GM18498 (cell line): ENCODE measurements around the gene ELAVL2.

ENCODE experiments used
- ATAC-seq: cut with Tn5 transposase; IDR thresholded peaks from one replicate; pipeline ENCODE4 v1.9.1; 2021; ENCODE audit warnings: mild to moderate bottlenecking, moderate library complexity; ENCODE audit not compliant: unreplicated experiment

The ELAVL2 gene

DNA sequence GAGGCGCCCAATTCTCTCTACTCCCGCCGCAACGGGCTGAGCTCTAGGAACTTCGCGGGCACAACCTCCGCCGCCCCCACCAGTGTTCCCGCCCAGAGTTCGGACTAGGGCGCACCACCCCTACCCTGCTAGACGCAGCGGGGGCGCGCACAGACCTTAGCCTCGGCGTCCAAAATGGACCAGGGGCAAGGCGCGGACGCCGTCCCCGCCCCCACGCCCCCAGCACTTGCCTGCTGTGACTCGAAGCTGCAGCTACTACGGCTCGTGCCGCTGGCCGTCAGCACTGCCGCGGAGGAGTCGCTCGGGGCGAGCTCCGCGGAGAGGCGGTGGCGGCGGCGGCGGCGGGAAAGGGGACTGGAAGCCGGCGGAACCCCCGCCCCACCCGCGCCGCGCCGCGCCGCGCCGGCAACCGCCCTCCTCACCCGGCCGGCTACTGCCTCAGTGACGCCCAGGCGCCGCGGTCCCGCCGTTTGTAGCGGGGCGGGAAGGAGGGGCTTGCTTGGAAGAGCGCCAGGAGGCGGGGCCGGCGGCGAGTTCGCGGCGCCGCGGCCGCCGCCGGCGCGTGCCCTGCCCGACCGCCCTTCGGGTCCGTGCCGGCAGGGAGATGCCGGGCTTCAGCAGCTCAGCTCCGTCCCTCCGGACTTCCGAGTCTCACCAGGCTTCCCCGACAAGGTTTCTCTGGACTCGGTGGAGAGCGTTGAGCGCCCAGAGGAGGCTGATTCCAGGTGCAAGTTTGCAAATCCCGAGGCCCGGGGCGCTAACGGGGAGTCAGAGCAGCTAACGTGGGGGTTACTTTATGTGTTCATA, 4.5 kb downstream of the ELAVL2 start:
- no peak for ATAC-seq

- ATAC-seq = no peak
Observed at GRCh38 chr9:23820451-23821374, 5.3 kb downstream of the ELAVL2 start.

DNA sequence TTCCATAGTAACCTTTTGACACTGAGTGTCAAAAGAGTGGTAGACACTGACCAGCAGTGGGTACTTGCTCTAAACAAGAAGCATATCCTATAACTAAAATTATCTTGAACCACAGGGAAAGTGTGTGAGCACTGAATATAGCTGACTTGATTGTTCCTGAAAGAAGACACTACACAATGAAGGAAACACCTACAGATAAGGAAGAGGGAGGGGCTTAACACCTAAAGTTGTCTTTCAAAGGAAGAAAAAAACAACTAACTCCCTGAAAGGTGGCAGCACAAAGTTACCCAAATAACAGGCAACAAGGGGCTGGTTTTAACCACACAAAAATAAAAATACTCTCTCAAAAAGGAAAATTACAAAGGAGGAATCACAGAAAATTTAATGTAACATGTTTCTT, 6.6 kb downstream of the ELAVL2 start:
- ATAC-seq = no peak

GRCh38 chr9:23814243-23814642, 11.8 kb downstream of the ELAVL2 start:
- no peak for ATAC-seq

GRCh38 chr9:23812673-23813072, 13.4 kb downstream of the ELAVL2 start:
- ATAC-seq = no peak

GRCh38 chr9:23811633-23812032, 14.4 kb downstream of the ELAVL2 start:
- ATAC-seq = no peak

DNA sequence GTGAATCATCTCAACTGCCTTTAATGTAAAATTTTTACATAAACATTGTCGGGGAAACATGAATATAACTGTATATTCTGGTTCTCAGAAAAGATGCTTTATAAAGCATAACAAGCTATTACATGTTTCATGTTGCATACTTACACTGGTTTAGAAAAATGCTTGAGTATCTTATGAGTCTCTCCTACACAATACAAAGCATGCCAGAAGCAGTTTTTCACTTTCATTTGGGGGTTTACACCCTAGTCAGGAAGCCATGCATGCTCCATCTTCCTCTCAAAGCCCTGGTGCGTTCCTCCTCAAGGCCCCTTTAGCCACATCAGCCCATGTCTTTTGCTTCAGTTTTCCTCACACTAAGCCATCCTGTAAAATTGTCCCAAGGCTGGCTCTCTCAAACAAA, 22.8 kb downstream of the ELAVL2 start:
- no peak for ATAC-seq

- ATAC-seq = no peak
Observed at GRCh38 chr9:23801523-23801922, 24.5 kb downstream of the ELAVL2 start.

DNA sequence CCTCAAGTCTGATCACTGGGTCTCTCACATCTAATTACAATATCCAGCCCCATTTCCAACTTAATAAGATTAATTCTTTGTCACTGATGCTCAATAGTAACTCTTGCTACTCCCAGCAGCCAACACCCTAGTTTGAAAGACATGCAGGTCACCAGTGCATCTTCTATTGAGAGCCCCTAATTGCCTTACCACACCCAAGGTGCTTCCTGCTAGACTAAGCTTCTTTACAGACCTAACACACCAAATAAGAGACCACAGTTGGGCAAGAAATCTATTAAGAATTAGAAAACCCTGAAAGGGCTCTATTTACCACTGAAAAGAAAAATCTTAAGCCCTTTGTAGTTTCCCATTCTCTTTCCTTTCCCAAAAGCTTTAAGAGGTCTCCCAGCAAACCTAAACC, 26.5 kb downstream of the ELAVL2 start:
- no peak for ATAC-seq

DNA sequence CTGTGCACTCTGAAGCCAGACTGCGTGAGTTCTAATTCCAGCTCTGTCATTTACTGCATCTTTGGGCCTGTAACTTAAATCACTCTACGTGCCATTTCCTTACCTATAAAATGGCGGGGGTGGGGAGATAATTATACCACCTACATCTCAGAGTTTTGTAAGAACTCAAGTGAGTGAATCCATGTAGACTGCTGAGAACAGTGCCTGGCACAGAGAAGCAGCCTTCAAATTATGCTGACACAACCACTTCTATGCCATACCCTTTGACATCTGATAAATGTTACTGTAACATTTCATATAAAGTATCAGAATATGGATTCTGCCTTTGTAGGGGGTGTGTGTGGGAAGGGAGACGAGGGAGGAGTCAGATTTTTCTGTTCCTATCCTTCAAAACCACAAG, 27.7 kb downstream of the ELAVL2 start:
- no peak for ATAC-seq

DNA sequence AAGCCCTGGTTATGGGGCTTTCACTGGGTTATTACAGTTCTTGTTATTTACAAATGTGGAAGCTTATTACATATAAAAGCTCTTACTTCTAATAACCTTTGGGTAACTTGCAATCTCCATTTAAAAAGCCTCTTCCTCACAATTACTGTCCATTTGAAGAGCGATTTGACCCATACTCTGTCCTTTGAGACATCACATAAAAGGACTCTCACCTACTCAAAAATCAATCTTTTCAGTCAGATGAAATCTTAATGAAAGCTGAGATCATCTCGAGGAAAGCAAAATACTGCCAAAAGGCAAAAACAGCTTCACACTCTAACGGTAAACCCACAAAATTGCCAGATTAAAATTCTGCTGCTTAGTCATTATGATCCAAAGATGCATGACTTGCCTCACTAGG, 29.8 kb downstream of the ELAVL2 start:
- ATAC-seq = no peak

DNA sequence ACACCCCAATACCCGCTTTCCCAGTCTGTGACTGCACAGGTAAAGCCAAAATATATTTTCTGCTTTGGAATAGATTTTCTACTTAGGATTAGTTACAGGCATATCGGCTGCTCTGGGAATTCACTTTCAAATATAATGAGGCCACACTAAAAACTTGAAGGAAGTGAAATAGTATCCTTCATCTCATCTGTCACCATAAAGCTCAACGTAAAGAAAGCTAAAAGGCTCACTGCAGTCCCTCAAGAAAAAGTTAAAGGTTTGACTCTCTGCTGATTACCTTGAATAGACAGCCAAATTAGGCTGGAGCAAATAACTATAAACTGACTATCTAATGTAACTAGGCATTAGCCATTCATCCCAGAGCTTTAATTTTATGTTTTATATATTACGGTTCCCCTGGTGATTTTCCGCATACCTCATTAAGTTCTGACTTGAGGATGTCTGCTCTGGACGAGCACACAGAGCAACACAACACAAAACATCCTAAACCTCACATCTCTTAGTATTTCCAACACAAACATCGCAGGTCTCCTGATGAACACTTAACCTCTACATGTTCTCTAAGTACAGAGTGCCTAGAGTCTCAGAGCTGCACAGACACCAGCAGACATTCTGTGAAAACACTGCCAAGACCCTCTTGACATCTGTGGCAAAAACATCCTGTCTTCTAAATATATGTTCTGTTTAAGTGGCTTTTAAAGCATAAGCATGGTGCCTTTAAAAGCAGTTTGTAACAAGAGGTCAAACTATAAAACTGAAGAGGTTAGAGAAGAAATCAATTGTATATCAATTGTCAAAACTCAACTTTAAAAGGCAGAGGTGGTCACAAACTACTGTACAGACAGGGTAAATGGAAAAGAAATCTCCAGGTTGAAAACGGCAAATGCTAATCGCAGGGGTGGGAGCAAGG, 35.4 kb downstream of the ELAVL2 start:
- ATAC-seq = no peak

GRCh38 chr9:23789529-23790254, 36.3 kb downstream of the ELAVL2 start:
- no peak for ATAC-seq

GRCh38 chr9:23784962-23785361, 41.1 kb downstream of the ELAVL2 start:
- no peak for ATAC-seq

DNA sequence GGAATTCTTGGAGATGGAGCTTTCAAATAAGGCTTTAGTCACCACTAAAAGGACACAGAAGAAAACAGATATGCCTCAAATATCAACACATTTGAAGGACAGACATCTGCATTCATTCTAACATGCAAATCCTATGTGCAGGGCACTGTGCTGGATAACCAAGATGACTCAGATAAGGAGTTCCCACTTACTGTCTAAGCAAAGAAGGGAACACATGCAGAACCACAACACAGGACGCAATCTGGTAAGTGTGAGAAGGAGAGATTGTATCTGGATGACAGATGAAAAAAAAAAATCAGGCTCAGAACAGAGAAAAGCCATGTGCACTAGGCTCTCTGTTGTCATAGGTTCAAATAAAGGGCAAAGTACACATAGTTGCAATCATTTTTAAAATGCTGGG, 42.5 kb downstream of the ELAVL2 start:
- no peak for ATAC-seq

DNA sequence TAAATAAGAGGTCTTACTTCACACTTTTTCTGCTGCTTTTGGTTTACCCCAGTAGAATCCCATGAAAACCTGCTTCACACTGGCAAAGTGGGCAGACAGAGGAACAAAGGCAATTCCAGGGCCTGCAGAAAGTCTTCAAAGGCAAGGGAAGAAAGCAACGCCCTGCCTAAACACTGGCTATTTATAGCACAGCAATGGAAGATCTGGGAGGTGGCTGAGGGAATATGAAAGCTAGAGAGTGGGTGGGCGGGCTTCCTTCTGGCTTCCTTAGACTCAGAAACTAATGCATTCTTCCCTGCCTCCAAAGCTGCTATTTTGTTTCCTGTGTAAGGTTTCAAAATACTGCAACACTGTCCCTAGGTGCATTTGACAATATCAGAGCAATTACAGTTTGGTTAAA, 46.8 kb downstream of the ELAVL2 start:
- ATAC-seq = no peak

DNA sequence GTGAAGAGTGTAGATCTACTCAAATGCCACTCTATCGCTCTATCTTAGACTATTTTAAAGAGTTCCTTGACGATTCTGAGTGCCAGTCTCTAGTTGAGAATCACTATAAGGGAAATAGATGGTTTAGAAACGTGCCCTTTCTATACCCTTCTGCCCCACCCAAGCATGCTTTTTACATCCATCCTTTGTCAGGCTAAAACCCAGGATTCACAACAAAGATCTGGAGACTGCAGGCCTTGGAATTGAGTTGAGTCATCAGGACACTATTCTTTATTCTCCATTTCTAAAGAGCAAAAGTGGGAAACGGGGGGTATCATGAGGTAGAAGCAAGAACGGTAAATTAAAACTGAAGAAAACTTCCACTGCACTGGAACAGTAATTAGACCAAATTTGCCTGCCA, 48.7 kb downstream of the ELAVL2 start:
- no peak for ATAC-seq

DNA sequence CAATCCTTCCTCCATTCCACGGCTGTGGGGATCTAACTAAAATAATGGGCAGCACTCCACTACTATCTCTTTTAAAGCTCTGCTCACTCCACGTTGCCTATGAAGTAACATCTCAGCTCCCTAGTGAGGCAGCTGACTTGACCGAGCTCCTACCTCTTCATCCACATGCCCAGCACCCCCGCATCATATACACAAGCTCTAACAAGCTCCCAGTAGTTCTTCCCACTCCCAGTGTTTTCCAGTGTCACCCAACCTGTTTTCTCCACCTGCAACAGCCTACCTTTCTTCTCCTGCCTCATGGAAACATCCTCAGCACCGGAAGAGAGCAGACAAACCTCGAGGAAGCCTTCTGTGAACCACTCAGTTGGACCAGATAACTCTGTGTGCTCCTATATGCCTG, 50.5 kb downstream of the ELAVL2 start:
- ATAC-seq = no peak

DNA sequence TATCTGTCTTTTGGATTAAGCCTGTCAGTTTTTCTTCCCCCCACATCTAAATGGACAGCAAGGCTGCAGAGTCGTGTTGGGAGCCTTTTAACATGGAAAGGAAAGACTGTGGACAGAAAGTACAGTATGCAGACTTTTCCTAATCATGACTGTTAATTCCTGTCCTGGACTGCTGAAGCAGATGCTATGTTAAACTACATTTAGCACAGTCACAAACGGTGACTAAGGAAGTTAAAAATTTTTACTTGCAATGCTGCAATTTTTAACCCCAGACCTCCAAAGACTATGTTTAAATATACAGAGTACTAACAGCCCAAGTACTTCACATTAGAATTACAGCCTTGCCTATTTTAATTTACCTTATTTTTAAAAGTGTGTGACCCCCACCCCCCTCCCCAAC, 51.8 kb downstream of the ELAVL2 start:
- ATAC-seq = no peak

DNA sequence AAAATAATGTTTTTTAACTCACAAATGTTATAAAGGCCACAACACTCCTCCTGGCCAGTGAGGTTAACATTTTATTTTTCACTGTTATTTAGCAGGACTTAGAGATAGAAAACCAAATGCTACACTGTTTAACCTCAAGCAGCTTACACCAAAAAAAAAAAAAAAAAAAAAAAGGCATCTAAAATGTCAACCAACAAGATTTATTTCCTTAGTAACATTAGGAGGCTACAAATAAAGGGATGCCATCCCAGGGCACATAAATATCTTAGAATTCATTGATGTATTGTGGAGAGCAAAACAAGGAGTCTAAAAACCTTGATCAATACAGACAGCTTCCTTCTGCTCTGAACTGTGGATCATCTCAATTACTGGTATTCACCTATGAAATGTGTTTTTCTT, 53.7 kb downstream of the ELAVL2 start:
- no peak for ATAC-seq
